ENCODE measurements around the gene ANO3.

DNA sequence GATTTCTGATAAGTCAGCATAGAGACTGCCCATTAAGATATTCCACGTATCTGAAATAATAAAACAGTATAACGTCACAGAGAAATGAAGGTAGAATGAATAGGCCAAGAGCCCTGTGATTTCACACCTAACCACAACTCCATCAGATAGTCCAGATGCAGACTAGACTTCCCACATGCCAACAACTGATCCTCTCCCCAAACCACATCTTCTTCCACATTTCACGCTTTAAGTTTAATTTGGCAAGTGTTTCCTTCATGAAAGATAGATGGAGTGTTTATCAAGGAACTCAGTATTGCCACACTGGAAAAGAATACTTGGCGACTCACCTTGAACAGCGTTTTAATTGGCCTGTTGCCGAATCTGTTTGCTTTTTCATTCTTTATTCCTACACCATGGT, 158.6 kb downstream of the ANO3 start:
- TF ChIP-seq, protein P1, sequence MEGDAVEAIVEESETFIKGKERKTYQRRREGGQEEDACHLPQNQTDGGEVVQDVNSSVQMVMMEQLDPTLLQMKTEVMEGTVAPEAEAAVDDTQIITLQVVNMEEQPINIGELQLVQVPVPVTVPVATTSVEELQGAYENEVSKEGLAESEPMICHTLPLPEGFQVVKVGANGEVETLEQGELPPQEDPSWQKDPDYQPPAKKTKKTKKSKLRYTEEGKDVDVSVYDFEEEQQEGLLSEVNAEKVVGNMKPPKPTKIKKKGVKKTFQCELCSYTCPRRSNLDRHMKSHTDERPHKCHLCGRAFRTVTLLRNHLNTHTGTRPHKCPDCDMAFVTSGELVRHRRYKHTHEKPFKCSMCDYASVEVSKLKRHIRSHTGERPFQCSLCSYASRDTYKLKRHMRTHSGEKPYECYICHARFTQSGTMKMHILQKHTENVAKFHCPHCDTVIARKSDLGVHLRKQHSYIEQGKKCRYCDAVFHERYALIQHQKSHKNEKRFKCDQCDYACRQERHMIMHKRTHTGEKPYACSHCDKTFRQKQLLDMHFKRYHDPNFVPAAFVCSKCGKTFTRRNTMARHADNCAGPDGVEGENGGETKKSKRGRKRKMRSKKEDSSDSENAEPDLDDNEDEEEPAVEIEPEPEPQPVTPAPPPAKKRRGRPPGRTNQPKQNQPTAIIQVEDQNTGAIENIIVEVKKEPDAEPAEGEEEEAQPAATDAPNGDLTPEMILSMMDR (IDR thresholded peaks at IDR 0.05): no peak
- no peak for TF ChIP-seq POLR2A (IDR thresholded peaks at IDR 0.05)
